HG02970 (cell line): Measurements from ENCODE around the gene FASTKD1.
"Not testable (repeated sequence)": the region's sequence is repeated elsewhere in the genome, so short reads cannot be mapped to it uniquely, and the experiment has no call there.

Experiments used
- ATAC-seq: cut with Tn5 transposase; IDR thresholded peaks from one replicate; pipeline ENCODE4 v1.9.1; 2021; ENCODE audit warnings: mild to moderate bottlenecking, moderate library complexity, moderate number of reproducible peaks; ENCODE audit not compliant: unreplicated experiment, low FRiP score

The FASTKD1 gene

DNA sequence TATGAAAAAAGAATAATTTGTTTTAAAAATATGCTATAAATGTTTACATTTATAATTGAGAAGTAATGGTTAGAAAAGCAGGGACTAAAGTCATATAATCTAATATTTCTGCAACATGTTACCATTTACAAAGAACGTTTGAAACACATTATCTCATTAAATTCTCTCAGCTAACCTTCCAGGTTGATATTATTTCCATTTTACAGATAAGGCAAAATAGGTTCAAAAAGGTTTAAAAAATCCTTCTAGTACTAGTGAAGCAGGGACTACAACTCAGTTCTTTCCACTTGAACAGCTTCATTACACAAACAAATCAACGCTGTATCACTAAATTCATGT, 875 bp downstream of the FASTKD1 start:
- ATAC-seq: no peak

DNA sequence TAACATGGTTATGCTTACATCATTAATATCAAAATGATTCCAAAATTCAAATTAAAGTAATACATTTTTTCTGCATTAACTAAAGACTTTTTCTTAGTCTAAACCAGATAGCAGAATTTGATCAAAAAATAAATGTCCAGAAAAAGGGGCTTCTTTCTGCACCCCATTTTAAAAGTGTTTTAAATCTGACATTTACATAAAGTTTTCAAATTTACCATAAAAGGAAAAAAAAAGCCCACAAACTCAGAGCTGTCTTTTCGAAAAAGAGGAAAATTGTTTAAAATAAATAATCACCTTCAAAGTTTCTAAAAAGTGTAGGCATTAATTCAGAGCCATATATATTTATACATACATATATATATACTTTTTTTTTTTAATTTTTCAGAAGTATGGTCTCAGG, 1.5 kb downstream of the FASTKD1 start:
- no peak for ATAC-seq

DNA sequence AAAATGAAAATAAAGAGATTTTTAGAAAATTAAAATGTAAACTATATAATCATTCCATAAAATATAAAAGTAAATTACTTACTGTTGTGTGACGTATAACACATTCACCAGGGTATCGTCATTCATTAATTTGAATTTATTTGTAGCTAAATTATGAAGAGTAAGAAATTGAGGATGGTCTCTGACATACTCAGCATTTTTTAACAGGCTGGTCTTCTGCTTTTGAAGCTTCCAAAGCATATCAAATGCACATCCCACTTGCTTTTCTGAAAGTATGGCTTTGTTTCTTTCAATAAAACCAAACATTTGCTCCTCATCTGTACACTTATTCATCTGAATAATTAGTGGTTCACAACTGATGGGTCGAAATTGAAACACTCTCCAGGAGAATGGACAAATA, 2.1 kb downstream of the FASTKD1 start:
- no peak for ATAC-seq

DNA sequence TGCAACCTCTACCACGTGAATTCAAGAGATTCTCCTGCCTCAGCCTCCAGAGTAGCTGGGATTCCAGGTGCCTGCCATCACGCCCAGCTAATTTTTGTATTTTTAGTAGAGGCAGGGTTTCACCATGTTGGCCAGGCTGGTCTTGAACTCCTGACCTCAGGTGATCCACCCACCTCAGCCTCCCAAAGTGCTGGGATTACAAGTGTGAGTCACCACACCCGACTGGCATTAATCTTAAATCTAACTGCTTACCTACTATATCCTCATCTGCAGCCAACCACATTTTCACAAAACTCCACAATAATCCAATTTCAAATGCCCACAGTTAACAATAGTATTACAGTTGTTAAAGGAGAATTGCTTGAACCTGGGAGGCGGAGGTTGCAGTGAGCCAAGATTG, 2.9 kb downstream of the FASTKD1 start:
- ATAC-seq: not testable (repeated sequence)

GRCh38 chr2:169569948-169570347, 3.7 kb downstream of the FASTKD1 start:
- no peak for ATAC-seq

- ATAC-seq: no peak
Measured at GRCh38 chr2:169565686-169566085, 8.0 kb downstream of the FASTKD1 start.

DNA sequence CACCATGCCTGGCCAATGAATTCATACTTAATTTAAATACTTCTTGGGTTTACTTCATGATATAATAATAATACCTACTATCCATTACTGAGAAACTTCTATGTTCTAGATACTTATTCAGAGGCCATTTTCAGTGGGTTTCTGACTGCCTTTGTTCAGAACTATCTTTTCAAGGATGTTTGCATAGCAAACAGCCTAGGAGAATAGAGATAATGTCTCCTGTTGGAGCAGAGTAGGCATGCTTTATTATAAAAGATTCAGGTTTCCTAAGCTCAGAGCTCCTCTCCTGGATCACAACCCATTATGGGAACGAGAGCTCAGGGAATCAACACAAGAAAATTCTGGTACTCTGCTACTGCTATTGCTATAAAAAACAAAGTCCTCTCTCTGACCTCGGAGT, 11.1 kb downstream of the FASTKD1 start:
- no peak for ATAC-seq

GRCh38 chr2:169562084-169562483, 11.6 kb downstream of the FASTKD1 start:
- not testable (repeated sequence) for ATAC-seq

DNA sequence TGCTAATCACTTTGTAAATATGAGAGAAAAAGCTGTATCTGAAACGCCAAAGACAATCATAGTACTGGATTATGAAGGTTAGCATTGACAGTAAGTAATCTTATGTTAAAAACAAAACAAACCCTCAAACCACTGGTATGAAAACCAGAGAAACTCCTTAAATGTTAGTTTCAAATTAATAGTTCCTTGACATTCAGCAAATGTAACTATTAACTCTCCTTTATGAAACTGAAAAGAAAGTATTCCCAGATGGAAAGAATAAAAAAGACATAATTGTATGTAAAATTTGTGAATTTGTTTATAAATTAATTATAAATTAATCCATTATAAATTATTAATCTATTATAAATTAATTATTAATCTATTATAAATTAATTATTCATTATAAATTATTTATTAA, 12.3 kb downstream of the FASTKD1 start:
- no peak for ATAC-seq

DNA sequence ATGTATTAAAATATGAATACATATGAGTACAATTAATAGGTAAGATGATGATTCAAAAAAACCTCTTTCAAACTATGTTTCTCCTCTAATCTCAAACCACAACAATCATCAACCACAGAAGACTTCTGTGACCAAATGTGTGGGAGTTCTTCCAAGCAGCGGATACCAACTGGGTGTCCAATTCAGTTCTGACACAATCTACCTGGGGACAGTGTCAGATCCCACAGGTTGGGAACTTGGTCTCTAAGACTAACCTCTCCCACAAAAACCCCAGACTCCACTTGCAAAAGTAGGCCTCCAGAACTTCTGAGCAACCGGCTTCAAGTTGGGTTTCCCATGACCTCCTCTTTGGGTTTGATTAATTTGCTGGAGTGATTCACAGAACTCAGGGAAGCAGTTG, 26.9 kb downstream of the FASTKD1 start:
- ATAC-seq: no peak

- no peak for ATAC-seq
Measured at GRCh38 chr2:169542433-169542832, 31.2 kb downstream of the FASTKD1 start.

DNA sequence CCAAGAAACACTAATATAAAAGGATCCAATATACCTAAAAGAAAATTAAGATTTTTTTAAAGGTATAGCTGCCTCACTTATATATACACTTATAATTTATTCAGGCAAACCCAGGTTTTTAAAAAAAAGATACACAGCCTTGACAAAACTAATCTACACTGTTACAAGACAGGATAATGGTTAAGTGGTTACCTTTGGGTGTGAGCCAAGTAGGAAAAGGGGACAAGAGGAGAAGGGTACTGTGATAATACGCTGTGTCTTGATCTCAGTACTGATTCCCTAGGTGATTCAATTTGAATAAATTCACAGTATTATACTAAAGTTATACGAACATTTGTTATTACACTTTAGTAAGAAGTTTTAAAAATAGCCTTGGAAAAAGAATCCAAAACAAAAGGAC, 33.5 kb downstream of the FASTKD1 start:
- no peak for ATAC-seq

GRCh38 chr2:169539460-169539859, 34.2 kb downstream of the FASTKD1 start:
- not testable (repeated sequence) for ATAC-seq

DNA sequence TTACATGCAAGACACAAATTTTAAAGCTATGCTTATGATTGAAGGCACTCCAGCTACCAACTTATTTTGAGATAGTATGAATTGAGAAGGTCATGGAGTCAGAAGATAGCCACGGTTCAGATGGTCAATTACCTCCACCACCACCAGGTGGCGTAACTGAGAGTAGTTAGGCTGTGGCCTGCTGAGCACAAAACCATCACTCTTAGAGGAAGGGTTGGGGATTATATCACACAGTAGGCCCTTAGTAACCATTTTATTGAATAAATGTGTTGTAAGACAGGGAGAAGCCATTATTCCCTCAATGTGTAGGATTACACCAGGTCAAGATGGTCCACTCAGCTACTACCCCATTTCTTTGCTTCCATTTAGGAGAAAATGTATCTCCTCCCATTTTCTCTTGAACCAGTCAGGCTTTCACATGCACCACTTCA, 45.4 kb downstream of the FASTKD1 start:
- ATAC-seq: peak; percentile 62

DNA sequence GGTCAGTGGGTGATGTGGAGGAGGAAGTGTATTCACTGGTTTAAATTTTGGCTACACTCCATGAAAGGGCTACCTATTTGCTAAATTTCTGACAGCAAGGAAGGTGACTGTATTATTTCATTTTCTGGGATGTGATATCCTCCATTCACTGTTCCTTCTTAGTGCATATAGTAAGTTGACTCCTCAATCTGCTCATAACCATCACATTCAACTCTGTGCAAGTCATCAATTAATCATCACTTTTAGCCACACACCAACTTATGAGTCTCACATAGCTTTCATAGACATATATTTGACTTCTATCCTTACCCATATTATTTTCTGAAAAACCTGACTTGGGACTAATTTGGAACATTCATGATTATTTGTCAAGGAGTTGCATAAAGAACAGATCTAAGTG, 47.2 kb downstream of the FASTKD1 start:
- ATAC-seq: no peak

- ATAC-seq: no peak
Measured at GRCh38 chr2:169525434-169525833, 48.2 kb downstream of the FASTKD1 start.

GRCh38 chr2:169523681-169524080, 50.0 kb downstream of the FASTKD1 start:
- no peak for ATAC-seq

DNA sequence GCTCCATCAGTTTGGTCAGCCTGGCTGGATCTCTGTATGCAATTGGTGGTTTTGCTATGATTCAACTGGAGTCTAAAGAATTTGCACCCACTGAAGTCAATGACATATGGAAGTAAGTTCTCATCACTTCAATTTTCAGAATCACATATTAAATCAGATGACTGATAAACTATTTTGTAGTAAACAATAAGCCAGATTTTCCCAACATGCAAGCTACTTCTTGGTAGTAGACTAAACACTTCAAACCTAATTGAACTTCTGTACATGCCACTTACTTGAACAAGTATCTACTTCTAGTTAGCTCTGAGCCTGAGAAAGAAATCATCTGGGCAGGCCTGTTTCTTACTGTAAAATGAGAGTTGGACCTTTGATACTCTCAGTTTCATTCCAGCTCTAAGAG, 52.8 kb downstream of the FASTKD1 start:
- ATAC-seq: no peak

DNA sequence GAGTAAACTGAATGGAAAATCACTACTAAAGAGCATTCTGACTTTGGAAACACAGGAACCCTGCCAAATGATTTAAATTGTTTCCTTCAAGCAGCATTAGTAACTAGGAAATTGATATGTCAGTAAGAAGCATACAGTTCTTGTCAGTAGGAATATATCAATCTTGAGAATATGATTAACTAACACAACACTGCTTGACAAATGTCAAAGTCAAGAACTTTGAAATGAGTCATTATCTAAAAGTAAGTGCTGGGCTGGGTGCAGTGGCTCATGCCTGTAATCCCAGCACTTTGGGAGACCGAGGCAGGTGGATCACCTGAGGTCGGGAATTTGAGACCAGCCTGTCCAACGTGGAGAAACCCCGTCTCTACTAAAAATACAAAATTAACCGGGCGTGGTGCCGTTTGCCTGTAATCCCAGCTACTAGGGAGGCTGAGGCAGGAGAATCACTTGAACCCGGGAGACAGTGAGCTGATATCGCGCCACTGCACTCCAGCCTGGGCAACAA, 57.1 kb downstream of the FASTKD1 start:
- not testable (repeated sequence) for ATAC-seq

DNA sequence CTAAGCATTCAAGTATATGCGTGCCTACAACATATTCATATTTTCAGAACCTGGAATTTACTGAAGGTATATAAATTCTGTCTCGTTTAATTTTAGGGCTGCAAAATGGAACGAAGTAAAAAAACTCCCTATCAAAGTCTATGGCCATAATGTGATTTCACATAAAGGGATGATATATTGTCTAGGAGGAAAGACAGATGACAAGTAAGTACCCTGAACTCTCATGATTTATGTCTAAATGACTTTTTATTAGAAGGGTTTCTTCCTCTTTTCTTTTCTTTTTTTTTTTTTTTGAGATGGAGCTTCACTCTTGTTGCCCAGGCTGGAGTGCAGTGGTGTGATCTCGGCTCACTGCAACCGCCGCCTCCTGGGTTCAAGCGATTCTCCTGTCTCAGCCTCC, 58.9 kb downstream of the FASTKD1 start:
- ATAC-seq: not testable (repeated sequence)

DNA sequence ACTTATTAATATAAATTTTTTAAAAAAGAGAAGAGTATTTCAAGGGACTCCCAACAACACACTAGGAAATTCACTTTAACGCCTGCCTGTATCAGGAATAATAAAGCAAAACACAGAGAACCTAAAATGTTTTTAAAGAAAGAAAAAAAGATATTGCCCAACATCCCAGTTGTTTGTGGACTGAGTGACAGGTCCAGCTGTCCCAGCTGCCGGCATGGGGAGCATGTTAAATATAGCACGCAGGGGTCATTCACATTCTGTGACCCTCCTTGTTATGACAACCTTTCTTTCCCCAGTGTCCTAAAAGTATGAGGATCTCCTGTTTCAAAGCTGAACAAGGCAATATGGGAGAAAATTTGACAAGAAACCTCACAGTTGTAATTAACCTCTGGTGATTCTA, 59.7 kb downstream of the FASTKD1 start:
- no peak for ATAC-seq

- ATAC-seq: no peak
Measured at GRCh38 chr2:169513094-169513493, 60.6 kb downstream of the FASTKD1 start.

- no peak for ATAC-seq
Measured at GRCh38 chr2:169512525-169512924, 61.1 kb downstream of the FASTKD1 start.
